Activated T-cell treated with anti-CD3 and anti-CD28 coated beads for 4 hours (primary cell): ENCODE results near the gene GRIA1.

Experiments
- DNase-seq: peaks from one replicate; pipeline ENCODE4 v3.0.0-alpha.2; 2020

The GRIA1 gene

DNA sequence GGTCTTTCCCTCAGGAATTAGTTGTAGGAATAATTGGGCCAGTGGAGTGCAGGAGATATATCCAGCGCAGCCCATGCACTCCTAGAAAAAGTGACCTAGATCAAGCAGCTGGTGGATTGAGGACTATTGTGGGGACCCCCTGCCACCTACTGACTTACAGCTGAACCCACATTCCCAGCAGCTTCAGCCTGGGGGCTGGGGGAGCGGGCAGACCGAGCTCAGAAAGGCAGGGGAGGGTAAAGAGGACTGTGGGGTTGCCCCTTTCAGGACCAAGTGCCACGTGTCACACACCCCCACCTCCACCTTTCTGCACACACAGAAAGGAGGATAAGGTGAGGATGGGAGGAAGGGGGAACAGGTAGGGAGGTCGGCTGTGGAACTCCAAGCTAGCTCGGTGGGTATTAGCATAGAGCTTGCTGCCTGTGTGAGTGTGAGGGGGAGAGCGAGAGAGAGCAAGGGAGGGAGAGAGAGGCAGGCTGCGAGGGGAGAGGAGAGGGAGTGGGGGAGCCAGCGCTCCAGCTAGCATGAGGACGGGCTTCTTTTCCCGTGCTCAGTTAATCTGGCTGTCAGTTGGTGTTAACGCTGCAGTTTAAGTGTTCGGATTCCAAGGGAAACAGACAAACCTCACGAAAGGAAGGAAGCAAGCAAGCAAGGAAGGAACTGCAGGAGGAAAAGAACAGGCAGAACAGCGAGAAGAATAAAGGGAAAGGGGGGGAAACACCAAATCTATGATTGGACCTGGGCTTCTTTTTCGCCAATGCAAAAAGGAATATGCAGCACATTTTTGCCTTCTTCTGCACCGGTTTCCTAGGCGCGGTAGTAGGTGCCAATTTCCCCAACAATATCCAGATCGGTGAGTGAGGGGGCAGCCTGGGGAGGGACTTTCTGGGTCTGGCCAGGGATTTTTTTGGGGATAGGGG lies at the start of gene GRIA1:
Gene GRIA1, plus strand, starts transcription at position 553 of the 920 bp plus-strand sequence.
- DNase-seq: no peak

DNA sequence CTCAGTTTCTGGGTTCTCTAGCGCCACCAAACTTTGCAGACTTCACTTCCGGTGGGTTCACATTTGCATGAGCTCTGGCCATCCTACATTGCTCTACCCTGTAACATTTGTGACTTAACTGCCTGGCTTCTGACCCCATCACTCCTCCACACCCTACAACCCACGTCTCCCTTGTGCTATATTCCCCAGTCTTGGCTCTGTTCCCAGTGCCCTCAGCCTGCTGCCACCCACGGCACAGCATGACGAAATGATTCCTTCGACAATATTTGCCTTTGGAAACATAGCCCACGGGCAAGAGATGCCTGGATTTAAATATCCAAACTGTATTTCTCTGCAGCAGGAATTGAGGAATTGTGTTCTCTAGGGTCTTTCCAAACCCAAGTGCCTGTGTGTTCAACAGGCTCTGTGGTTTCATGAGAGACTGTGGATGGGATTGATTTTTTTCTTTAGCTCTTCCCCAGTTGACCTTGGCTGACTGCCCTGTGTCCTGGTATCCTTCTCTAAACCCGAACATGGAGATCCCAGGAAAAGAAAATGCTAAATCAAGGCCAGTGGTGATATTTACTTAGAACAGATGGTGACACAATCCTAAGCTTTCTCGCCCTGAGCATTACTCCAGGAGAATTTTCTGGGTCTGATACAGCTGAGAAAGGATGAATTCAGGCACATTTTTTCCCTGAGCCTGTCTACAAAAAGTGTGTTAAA lies 44.4 kb upstream of the GRIA1 start:
- no peak for DNase-seq

DNA sequence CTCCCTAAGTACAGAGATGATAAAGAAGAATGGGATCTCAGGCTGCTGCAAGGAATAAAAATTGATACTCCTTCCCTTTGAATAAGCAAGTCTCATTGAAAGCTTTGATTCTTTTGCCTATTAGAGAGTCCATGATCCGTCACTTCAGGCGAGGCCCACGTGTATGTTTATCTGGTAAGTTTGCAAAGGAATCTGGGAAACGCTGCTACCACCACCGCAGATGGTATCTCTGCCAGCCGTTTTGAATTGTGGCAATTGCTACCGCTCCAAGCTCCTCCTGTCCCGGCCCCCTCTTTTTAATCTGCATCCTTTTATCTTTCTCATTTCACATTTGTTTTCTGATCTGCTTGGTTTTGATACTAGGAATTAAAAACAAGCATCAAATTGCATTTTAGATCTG lies 42.9 kb upstream of the GRIA1 start:
- no peak for DNase-seq

GRCh38 chr5:153456354-153456753 lies 34.1 kb upstream of the GRIA1 start:
- DNase-seq: no peak

DNA sequence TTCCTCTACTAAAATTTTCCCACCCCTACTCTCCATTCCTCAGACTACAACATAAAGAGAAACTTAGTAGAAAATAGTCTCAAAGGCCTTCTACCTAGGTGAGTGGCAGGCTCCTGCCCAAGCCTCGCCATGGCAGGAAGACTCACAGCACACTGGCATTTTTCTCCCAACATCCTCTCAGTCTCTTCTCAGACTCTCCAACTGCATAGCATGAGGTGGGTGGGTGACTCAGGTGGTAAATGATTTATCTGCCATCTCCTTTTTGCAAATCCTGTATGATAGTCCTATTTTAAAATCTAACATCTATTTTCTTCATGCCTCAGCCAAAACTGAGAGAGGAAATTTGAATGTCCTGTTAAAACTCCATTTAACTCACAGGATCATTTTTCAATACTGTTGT lies 33.5 kb upstream of the GRIA1 start:
- DNase-seq: no peak

DNA sequence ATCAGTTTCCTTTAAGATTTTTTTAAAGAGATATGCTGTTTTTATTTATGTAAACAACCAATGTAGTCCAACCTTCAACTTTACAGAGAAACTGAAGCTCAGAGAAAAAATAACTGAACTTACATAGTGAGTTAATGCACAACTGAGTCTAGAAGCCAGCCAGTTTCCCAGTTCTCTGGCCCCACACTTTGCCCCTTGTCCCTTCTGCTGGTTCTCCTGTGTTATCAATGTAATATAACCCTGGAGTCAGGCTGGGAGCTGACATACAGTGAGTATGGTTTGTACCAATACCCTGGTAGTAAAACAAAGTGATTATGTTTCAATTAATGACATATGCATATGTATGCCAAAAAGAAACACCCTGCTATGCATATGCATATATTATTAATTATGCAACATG lies 32.2 kb upstream of the GRIA1 start:
- DNase-seq: no peak

GRCh38 chr5:153459051-153459743 lies 31.3 kb upstream of the GRIA1 start:
- DNase-seq: no peak

DNA sequence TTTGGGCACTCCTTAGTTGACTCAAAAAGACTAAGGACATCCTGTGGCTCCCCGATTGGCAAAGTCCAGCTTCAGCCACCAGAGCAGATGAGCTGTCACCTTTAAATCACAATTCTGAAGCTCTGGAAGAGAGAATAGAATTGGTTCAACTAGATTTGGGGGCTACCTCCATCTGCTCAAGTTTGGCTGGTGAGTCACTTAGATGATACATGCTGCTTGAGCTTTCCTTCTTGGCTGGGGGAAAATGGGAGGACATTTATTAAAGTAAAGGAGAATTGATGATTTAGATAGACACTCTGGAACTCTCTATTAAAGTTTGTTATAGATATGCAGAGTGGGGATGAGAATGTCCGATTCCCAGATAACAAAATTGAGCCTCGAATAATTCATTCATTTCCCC lies 30.0 kb upstream of the GRIA1 start:
- no peak for DNase-seq

DNA sequence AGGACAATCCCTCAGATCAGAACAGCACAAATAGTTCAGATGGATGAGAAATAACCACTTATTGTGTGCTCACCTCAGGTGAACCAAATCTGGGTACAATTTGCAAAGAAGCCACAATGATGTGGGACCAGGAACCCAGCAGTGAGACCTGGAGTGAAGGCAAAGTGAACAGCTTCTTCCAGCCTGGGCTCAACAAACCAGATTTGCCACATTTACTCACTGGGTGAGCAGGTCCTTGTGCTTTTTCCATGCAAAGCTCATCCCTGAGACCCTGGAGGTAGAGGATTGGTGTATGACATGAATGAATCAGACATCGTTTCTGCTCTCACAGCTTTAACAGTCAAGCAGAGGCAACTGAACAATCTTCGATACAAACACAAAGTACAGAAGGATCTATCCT lies 29.1 kb upstream of the GRIA1 start:
- DNase-seq: no peak

DNA sequence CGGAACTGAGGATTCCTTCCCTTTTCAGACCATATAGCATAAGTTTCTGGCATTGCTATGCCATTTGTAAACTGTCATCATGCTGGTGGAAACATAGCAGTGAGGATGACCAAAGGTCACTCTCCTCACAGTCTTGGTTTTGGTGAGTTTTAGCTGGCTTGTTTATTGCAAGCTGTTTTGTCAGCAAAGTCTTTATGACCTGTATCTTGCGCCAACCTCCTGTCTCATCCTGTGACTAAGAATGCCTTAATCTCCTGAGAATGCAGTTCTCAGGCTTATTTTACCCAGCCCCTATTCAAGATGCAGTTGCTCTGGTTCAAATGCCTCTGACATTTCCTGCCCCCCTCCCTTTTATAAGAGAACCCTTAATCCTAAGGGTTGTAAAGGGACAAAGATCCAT lies 26.7 kb upstream of the GRIA1 start:
- no peak for DNase-seq

DNA sequence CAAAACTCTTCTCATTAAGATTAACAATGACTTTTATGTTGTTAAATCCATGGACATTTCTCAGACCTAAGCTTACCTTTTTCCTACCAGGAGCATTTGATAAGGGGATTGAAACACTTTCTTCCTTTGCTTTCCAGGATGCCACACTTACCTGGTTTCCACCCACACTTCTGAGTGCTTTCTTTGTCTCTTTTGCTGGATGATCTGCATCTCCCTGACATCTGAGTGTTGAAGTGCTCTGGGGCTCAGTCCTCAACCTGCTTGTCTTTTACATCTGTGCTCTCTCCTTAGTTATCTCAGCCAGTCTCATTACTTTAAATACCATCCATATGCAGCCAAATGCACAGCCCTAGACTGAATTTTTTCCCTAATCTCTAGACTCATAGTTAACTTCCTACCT lies 22.9 kb upstream of the GRIA1 start:
- no peak for DNase-seq

DNA sequence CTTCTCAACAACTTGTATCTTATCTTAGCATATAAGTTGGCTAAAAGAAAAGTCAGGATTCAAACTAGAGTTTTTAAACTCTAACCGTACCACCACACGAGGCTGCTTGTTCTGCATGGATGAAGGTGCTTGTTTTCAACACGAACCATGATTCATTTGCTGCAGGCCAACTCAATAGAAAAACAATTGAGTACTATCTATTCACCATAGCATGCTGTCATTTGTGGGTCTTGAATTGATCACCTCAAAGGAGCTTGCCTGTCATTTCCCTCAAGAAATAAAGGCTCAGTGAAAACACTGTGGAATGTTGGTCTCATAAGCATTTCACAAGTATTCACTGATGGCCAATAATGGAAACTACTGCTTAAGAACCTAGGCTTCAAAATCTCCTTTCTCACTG lies 21.0 kb upstream of the GRIA1 start:
- no peak for DNase-seq

DNA sequence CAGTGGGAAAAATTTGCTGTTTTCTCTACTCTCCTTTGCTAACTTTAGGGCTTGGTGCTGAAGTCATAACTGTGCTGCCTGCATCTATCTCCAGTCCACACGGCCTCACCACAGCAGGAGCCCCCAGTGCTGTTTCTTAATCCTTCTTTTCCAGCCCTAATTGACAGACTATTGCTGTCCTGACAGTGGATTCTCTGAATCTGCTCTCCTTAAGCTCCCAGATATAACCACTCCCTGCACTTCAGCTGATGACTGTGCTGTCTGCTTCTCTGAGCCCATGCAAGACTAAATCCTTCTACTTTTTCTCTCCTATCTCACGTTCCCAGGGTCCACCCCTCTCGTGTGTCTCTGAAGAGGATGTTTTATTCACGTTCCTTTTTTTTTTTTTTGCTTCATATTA lies 19.7 kb upstream of the GRIA1 start:
- DNase-seq: no peak

DNA sequence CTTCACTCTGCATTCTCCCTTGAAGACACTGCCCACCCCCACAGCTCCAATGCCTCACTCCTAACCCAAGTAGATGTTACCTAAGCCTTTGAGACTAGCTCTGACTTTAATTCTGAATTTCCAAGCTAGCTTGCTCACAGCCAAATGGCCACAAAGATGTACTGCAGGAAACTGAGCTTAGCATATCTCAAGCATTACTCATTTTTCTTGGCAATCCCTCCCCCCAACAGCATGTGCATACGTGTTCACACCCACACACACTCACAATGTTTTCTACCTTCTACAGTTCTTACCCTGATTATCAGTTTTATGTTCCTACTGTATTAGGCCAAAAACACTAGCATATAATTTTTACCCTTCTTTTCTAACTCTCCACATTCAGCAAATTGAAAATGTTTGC lies 13.7 kb upstream of the GRIA1 start:
- DNase-seq: no peak

DNA sequence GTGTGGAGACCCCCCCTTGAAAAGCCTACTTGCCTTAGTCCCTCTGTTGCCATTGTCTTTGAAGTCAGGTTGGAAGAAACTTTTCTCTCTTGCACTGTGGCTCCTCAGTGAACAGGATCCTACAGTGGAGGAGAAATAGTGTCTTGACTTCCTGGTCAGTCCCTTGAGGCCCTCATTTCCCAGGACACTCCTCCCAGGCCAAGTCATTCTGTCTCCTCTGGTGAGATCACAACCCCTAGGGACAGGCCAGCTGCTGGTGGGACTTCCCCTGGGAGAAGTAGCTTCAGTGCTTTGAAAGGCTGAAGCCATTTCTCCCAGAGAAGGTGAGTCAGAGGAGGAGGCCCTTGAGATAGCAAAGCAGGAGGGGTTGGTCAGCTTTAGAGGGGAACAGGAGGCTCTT lies 10.1 kb upstream of the GRIA1 start:
- DNase-seq: no peak

- no peak for DNase-seq
Observed at GRCh38 chr5:153483482-153483881, 7.0 kb upstream of the GRIA1 start.

GRCh38 chr5:153485641-153486040 lies 4.8 kb upstream of the GRIA1 start:
- DNase-seq: no peak

GRCh38 chr5:153486771-153487170 lies 3.7 kb upstream of the GRIA1 start:
- DNase-seq: no peak

DNA sequence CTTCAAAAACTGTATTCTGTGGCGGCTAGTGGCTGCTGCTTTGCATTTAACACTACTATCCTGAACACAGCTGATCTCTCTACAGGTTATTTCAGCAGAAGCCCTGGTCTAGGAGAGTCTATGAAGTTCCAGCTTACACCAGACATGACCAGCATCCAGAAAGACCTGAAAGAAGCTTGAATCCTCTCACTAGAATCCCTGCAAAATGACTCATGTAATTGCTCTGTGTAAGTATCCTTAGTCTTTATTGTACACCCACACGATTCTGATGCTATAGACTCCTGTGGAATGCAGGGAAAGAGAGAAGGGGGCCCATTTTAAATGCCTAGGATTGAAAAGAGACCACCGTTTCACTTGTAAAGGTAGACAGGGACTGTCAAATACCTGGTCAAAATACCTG lies 859 bp upstream of the GRIA1 start:
- no peak for DNase-seq

GRCh38 chr5:153491038-153491744 lies 721 bp downstream of the GRIA1 start:
- no peak for DNase-seq

- DNase-seq: no peak
Observed at GRCh38 chr5:153491856-153492255, 1.4 kb downstream of the GRIA1 start.

DNA sequence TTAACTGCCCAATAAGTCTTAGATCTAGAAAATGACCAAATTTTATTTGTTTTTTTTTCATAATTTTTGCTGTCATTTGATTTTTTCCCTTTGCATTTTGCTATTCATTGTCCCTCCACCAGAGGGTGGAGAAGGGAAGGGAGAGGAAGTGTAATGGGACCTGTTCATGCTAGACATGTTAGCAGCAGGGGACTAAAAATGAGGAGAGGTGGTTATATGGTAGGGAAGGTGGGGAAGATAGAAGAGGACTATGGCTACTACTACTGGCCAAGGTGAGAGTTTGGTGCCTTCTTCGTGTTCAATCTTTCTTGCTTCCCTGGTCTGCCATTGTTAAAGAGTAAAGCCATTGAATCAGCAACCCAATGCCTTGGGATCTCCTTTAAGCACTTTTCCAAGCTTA lies 6.4 kb downstream of the GRIA1 start:
- DNase-seq: no peak

DNA sequence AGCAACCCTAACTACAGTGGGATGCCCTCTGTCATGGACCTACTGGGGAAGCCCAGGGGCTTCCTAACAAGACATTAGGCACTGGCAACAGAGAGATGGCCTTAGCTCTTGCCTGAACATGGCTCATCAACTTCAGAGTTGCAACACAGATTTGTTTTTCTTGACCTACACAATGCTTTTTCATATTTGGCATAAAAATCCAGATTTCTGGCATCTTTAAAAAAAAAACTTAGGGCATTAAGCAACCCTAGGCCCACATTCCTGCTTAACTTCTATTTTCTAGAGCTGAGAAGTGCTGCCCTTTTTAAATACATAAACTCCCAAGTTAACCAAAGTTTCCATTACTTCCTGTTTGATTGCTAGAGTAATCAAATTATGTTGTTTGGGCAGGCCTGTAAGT lies 8.0 kb downstream of the GRIA1 start:
- DNase-seq: no peak
